Left cardiac atrium (tissue), 4 donors: Measurements from ENCODE around the gene MCRIP1. TPM values are rescaled to one million over a fixed set of nuclear protein-coding genes. Genes with fewer than 3 reads are reported as not detected.

Experiments used
- ATAC-seq, 2 donors: fragments of 200-7000 bp; cut with Tn5 transposase; one replicate each; pipeline ENCODE4 v1.9.1; 2020; ENCODE audit warnings: mild to moderate bottlenecking in 2 of 2, moderate library complexity in 2 of 2
- DNase-seq: peaks from one replicate; pipeline ENCODE4 v3.0.0-alpha.2; 2020
- intact Hi-C, 2 donors: fragments of 100-400 bp; cut with DNase I; formaldehyde crosslinking; loops; one replicate each; pipeline versions ENCODE4 v1.14.1 to v1.15.1; 2022 to 2023
- long read RNA-seq: library from polyadenylated mRNA; unstranded; transcript quantifications from one replicate; pipeline ENCODE4 v2.0.0, GENCODE V29; 2021
- total RNA-seq, 2 donors: library from RNA; stranded (reverse); fragmentation: NEBNext Ultra II Directional; extraction: Animal tissue kit (Norgen Biotek cat#: 25700); gene quantifications; one replicate each; pipeline ENCODE4 v1.2.1, GENCODE V29; 2021
- donor health status: DM: no; HTN: yes; CAD: no.
- donor health status: DM: no; HTN: yes; CAD: no; lungs with severe emphysema.
- donor health status: DM: yes; HTN: yes; CAD: no.
- donor health status: Dilated cardiomyopathy.

MCRIP1 gene, protein sequence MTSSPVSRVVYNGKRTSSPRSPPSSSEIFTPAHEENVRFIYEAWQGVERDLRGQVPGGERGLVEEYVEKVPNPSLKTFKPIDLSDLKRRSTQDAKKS
- total RNA-seq = 10 to 100 TPM; 83.9 to 98.0 TPM
- long read RNA-seq, transcript MCRIP1-203 (6 exons, 925 nt) = minor isoform, 11 of 77 reads
- long read RNA-seq, transcript MCRIP1-201 (5 exons, 1,209 nt) = major isoform, 51 of 77 reads
- long read RNA-seq, transcript MCRIP1-207 (4 exons, 2,775 nt) = minor isoform, 9 of 77 reads
- long read RNA-seq, partial matches to known transcripts = 0 of 77 reads
- long read RNA-seq, other reads (novel, unspliced or antisense) = 2 of 77 reads

DNA sequence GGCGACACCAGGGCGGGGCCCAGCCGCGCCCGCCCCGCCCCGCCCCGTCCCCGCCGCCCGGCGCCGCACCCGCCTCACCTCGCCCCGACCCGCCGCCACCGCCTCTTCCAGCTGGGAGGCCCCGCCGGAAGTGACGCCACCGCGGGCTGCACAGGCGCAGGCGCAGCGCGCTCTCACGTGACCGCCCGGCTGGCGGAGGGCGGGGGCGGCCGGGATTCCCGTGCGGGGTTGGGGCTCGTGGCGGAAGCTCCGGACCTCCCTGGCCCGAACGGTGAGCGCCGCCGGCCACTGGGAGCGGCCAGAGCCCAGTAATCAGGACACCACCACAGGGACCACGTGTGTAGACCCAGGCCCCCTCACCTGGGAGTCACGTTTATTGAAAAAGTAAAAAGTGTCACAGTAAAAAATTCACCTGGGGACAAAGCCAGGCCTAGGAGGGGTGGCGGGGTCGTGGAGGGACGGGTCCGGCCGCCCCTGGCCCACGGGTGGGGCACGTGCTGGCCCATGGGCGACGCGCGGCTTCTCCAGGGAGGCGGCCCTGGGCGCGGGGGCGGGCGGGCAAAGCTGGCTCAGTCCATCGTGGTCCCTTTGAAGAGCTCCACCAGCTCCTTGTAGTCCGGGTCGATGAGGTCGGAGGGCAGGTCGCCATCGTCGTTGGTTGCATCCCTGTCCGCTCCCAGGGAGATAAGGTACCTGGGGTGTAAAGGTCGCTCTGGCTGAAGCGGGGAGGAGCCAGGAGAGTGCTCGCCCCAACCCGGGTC, at the start of gene MCRIP1:
MCRIP1 (minus strand) TSS at position 132 of the 761 bp plus-strand sequence. CDS start 8,785 bp downstream, outside the sequence.
- intact Hi-C loops = no loop called here
- ATAC-seq (peak; percentile 90 to 95), DNase-seq (peak; percentile 97)

DNA sequence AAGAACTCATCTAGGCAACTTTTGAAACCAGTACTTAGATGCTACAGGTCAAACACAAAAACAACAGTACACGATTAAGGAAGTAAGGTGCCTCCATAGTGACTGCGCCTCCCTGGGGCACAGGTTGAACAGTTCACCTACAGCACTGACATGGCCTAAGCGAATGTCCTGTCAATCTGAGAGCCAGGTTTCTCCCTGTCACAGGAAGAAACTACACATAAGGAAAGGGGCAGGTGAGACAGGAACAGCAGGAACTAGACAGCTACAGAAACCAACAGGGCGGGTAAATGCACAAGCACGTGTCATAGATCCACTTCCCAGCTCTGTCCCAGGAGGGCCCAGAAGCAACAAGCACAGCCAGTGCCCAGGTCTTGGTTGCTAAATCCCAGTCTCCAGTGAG, 46.0 kb upstream of the MCRIP1 start:
- intact Hi-C loops = no loop called here
- no peak for DNase-seq

DNA sequence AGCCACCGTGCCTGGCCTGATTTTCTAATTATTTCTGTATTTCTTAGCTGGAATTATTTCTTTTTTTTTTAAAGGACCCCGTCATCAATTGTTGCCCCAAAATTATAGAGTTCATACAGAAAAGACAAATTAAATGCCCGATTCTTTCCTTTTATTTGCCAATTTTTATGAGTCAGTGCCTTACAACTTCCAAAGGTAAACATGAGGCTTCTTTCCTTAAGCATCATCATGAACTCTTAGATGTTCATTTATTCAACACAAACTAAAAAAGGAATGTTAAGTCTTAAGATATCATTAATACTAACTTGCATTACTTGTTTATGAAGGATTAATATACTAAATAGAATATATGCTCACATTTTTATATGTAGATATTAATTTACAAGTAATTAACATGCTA, 45.2 kb upstream of the MCRIP1 start:
- DNase-seq (no peak), ATAC-seq (no peak)
- intact Hi-C loops = no loop called here

More for the DNA sequence above, 46.0 kb upstream of the MCRIP1 start:
- ATAC-seq = no peak

DNA sequence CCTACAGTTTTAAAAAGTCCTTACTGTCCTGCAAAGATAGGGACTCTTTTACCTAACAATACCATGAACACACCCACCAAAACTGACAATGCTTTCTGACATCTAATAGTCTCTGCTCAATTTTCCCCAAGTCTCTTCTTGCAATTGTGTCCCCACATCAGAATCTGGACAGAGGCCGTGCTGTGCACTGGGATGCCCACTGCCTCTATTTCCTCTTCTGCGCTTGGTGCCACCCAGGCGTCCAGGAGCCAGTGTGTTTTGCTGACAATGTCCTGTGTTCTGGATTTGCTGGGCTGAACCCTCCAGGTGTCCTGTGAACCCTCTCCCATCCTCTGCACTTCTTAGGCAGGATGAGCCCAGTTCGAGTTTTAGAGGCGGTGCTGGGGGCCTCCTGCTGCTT, 44.5 kb upstream of the MCRIP1 start:
- intact Hi-C loops = no loop called here
- ATAC-seq (no peak), DNase-seq (no peak)

DNA sequence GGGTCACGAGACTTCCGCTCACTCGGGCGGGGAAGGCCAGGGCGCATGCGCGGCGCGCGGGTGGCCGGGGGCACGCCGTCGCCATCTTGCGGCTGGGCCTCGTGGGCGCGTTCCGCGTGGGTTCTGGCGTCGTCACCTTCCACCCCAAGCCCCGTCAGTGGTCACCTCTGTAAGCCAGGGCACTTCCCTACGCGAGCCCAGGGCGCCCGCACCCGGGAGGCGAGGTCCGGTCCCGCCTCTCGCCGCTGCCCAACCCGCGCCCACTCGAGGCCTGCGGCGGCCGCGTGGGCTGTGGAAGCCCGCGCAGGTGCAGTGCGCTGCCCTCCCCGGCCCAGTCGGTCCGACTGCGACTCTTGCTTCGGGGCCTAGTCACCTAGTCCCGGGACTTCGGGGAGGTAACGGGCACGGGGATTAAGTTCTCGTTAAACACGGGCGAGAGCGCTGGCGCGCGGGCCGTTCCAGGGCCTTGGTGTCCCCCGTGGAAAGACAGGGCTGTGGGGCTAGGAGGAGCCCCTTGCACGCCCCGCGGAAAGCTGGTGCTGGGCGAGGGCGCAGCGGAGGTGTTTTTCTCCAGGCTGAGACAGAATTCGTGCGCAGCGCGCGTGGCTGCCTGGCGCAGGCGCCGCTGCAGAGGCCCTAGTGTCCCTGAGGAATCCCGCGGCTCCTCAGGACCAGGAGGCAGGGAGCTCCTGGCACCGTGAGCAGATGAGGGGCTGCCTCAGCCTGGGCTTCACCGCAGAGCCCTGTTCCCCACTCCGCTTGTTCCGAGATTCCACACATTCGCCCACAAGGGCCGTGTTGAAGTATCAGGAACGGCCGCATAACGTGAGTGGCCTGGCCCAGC, 38.5 kb upstream of the MCRIP1 start:
- ATAC-seq (peak; percentile 28 to 53), DNase-seq (peak; percentile 97)
- intact Hi-C loops = no loop called here

DNA sequence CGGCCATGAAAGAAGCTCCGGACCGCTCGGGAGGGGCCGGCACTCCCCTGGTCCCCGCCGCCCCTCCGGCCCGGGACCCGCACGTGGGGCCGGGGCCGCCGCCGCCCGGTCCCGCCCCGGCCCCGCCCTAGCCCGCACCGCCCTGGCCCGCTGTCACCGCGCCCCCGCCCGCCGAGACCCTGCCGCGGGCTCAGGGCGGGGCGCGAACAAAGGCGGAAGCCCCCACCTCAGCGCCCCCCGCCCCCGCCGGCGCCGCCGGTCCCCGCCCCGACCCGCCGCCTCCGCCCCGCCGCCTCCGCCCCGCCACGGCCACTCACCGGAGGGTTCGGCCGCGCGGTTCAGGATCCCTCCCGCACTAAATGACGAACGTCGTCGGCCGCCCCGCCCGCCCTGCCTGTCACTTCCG, 37.9 kb upstream of the MCRIP1 start, which contains the start of gene ARHGDIA:
ARHGDIA (minus strand) TSS at position 357 of the 406 bp plus-strand sequence. CDS start 1,407 bp downstream, outside the sequence.
- peak; percentile 43 for DNase-seq
- ATAC-seq = peak; percentile 53 to 82
- intact Hi-C loops = no loop called here

DNA sequence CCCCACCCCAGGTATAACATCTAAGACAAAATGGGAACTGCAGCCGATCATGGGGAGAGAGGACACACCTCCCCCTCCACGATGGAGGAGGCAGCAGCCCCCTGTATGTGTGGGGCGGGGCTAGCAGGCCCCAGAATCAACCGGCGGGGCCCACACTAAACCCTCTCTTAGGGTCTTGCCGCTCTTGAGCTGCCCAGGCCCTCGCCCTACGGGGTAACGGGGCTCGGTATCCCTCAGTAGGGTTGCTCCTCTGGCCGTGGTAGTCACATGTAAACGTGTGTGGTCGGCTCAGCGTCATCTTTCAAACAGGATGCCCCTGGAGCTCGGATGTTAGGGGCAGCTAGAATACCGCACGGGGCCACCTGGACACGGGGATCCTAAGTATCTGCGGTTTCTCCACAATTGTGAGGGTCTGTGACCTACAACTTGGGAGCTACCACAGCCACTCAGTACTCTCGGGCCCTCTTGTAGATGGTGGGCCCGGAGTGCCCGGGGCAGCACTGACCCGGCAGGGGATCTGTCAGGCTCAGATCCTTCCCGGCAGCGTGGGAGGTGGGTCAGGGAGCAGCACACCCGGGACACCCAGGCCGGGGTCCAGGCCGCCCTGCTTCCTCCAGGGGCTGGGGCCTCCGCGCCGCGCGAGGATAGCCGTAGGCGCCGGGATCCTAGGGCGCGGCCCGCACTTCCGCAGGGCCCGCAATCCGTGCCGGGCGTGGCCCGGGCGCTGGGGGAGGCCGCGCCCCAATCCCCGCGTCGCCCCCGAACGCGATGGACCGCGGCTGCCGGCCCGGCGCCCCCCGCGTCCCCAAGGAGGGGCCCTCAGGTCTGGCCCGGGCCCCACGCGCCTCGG, 37.3 kb upstream of the MCRIP1 start:
- peak; percentile 2 to 3 for ATAC-seq
- peak; percentile 63 for DNase-seq
- intact Hi-C loops = no loop called here

DNA sequence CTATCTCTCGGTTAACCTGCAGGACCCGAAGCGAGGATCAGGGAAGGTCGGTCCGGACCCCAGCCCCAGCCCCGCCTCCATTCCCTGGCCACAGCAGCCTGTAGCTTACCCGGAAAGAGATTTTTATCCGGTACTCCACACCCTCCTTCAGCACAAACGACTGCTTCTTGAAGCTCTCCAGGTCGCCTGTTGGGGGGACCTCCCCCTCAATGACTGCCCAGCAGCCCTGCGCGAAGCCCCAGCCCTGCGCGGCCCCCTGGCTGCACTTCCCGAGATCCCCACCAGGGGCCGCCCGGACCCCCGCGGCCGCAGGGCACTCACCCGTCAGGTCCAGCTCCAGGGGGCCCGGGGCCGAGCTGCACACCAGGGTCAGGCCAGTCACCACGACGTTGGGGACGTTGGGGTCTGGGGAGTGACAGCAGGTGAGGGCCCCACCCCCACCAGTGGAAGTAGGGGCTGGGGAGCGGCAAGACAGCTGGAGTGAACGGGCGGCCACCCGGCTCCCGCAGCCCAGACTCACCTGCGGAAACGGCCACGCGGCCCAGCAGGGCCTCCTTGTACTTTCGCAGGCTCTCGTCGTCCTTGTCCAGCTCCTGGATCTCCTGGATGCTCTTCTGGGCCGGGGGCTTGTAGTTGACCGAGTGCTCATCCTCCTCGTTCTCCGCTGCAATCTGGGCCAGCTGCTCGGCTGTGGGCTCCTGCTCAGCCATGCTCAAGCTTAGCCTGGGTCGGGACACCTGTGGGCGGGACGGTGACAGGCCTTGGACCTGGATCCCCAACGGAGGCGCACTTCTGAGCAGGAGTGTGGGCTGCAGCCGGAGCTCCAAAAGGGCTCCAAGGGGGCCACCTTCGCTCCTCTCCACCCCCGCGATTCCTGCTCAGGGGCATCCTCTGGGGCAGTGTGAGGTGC, 36.4 kb upstream of the MCRIP1 start:
- DNase-seq (peak; percentile 62), ATAC-seq (peak; percentile 13 to 18)
- intact Hi-C loops = no loop called here

DNA sequence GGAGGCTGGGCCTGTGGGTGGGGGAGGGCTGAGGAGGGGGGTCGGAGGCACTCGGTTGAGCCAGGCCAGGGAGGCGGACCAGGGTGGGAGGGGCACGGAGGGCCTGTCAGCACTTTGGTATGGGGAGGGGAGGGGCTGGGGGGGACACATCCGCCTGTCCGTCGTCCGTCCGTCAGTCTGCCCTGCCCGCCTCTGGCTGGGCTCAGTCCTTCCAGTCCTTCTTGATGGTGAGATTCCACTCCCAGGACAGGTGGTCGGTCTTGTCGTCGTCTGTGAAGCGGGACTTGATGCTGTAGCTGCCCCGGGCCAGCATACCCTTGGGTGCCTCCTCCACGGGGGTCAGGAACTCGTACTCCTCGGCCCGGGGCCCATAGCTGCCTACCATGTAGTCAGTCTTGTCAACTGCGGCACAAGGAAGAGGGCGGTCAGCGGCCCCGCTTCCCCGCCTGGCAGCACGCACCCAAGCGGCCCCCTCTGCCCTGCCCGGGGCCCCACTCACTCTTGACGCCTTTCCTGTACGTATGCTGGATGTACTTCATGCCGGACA, 35.7 kb upstream of the MCRIP1 start:
- DNase-seq (peak; percentile 70), ATAC-seq (peak in 1 of 2 donors; percentile 23)
- intact Hi-C loops = no loop called here

DNA sequence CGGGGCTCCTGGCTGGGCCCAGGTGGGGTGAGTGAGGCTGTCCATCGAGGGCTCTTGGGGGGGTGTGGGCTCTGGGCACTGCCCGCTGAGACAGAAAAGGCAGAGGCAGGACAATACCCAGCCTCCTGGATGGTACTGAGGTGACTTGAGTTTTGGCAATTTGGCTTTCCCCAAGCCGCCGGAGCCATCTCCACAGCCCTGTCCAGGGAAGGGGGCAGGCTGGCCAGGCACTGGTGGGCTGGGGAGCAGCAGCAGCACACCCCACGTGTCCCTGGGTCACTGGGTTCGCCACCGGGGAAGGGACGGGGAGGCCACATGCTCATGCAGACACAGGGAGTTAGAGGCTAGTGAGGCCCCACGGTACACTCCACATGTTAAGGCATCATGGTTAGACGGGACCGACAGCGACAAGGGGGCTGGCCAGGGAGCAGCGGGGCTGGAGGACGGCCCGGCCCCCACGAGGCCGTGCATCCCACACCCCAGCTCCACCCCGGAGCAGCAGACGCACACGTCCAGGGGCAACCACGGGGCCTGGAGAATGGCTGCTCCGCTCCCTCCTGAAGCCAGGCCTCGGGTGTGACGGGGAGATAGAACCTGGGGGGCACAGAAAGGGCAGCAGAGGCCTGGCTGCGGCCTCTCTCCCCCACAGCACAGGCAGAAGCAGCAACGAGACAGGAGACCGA, 35.0 kb upstream of the MCRIP1 start:
- intact Hi-C loops = no loop called here
- DNase-seq (no peak), ATAC-seq (peak in 1 of 2 donors; percentile 0)

DNA sequence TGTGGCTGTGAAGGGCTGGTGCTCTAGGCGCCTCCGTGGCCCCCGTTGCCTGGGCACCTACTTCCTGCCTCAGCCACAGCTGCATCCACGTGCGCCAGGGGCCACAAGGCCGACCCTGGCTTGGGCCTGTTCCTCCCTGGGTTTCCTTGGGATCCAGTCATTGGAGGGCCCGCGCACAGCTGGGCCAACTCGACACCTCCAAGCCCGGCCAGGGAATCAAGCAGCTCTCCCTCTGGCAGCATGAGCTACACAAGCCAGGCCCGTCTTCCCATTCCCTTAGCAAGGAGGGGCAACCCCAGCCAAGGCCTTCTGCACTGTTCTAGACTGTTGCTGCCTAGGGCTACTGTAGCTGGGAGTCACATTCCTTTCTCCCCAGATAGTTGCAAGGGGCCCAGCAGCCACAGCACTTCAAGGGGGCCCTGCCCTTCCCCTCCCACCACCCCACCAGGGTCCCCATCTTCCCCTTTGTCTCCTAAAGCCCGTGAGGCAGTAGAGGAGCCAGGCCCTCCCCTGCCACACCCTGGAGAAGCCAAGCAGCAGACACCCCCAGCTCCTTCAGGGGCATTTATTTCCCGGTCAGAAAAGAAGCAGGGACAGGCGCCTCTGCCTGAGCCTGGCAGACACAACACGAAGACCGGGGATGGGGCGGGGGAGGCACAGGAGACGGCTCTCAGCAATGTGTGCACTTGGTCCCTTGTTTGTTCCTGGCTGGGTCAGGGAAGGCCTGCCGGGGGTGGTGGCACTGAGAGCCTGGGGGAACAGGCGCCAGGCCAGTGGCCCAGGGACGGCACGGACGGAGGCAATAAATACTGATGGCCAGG, 34.3 kb upstream of the MCRIP1 start:
- ATAC-seq (peak in 1 of 2 donors; percentile 0), DNase-seq (peak; percentile 57)
- intact Hi-C loops = no loop called here

DNA sequence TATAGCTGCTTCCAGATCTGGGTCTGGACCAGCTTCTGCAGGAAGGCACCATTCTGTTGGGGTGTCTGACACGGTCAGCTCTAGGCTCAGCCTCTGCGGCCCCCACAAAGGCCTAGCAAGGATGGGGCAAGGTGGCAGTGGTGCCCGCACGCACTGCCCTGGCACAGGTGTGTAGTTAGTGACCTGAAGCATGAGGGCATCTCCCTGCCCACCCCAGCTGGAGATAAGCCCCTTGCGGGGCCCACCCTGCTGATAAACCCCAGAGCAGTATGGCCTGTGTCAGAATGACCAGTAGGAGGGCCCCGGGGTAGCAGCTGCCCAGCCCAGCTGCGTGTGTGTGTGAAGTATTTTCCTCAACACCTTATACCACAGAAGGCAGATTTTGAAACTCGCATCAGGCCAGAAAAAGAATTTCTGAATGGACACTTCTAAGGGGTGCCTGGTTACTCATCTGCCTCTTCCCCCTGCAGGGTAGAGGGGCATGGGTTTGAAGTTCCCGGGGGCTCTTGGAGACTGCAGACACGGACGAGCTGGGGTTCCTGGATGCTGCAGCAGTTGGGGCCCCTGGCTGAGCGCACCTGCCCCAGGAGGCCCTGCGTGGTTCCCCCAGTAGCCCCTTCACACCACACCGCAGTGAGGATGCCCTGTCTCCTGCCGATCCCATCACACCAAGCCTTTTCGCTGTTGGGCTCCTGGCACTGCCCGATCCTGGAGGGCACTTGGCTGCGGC, 33.5 kb upstream of the MCRIP1 start:
- no peak for ATAC-seq
- peak; percentile 24 for DNase-seq
- intact Hi-C loops = no loop called here

DNA sequence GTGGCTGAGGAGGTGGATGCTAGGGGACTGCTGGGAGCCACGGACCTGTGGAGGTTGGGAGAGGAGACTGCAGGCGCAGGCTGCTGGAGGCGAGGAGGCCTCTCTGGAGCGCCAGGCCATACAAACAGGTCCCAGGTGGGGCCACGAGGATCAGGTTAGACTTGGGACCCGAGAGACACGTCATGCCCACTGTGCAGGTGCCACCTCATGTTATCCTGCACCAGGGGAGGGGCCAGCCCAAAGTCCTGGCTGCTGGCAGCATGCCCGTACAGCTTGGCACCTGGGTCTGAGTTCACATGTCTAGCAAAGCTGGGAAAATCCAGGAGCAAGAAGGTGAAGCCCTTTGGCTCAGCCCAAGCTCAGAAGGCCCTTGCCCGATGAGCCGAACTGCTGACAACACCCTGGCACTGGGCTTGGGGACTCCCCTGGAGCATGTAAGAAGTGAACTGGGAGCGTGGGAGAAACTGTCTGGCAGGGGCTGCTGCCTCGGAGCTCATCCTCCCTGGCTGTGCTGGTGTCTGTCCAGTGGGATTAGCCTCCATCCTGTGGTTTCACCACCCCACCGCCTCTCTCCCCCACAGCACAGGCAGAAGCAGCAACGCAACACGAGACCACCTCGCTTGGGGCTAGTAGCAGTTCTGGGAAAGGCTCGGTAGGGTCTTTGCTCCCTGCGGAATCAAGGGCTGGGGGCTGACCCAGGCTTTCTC, 32.8 kb upstream of the MCRIP1 start:
- peak in 1 of 2 donors; percentile 0 for ATAC-seq
- peak; percentile 57 for DNase-seq
- intact Hi-C loops = no loop called here

DNA sequence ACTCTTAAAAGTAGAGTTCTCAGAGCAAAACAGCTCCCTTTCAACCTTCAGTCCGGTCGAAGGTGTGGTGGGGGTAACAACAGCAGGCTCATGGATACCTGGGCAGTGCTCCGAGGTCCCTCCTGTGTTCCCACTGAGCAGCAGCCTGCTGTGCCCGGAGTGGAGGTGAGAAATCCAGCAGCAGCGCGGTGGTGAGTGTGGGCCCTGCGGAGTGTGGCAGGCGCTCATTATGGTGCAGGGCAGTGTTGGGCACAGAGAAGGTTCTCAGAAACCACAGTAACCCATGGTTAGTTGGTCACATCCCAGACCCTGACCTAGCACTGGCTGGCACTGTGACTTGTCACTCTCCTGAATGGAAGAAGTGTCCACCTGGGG, 32.3 kb upstream of the MCRIP1 start:
- intact Hi-C loops = no loop called here
- DNase-seq (no peak), ATAC-seq (no peak)
